Activated naive CD8-positive, alpha-beta T cell treated with anti-CD3 and anti-CD28 coated beads for 36 hours (primary cell): ENCODE measurements around the gene AFG1L. TPM values are rescaled to one million over a fixed set of nuclear protein-coding genes. Genes with fewer than 3 reads are reported as not detected.

Experiments used
- DNase-seq: peaks from one replicate; pipeline ENCODE4 v3.0.0; 2021
- H3K27ac Mint-ChIP-seq: one replicate; pipeline ENCODE4 v1.8.0; 2022; ENCODE audit warnings: mild to moderate bottlenecking, moderate library complexity, mixed read lengths
- H3K27me3 Mint-ChIP-seq: one replicate; pipeline ENCODE4 v1.8.0; 2022; ENCODE audit warnings: mild to moderate bottlenecking, mixed read lengths
- H3K36me3 Mint-ChIP-seq: one replicate; pipeline ENCODE4 v1.8.0; 2021; ENCODE audit warnings: mild to moderate bottlenecking, mixed read lengths
- H3K4me1 Mint-ChIP-seq: one replicate; pipeline ENCODE4 v1.8.0; 2021; ENCODE audit warnings: mixed read lengths
- H3K4me3 Mint-ChIP-seq: one replicate; pipeline ENCODE4 v1.8.0; 2022; ENCODE audit warnings: mild to moderate bottlenecking, moderate library complexity, mixed read lengths
- H3K9me3 Mint-ChIP-seq: one replicate; pipeline ENCODE4 v1.8.0; 2022; ENCODE audit warnings: mixed read lengths
- total RNA-seq, 2 experiments: library from RNA; stranded (reverse); gene quantifications; one replicate each; pipeline ENCODE4 v1.2.3, GENCODE V29; 2021

Gene AFG1L
- total RNA-seq, 2 experiments from 2014 or later: 4.0 to 4.6 TPM

GRCh38 chr6:108464418-108465097, 169.7 kb downstream of the AFG1L start:
- no peaks in the 10 kb centered on the region for H3K9me3 Mint-ChIP-seq
- H3K4me3 Mint-ChIP-seq: no peak overlapping the region
- no peak for DNase-seq
- H3K4me1 Mint-ChIP-seq: no peaks in the 10 kb centered on the region
- H3K27ac Mint-ChIP-seq: no peak overlapping the region
- H3K27me3 Mint-ChIP-seq: no peaks in the 10 kb centered on the region
- H3K36me3 Mint-ChIP-seq: peaks cover 3% of the 10 kb centered on the region

GRCh38 chr6:108465098-108465495, 170.2 kb downstream of the AFG1L start:
- no peaks in the 10 kb centered on the region for H3K4me1 Mint-ChIP-seq
- peaks cover 3% of the 10 kb centered on the region for H3K36me3 Mint-ChIP-seq
- no peaks in the 10 kb centered on the region for H3K9me3 Mint-ChIP-seq
- no peak overlapping the region for H3K4me3 Mint-ChIP-seq
- no peaks in the 10 kb centered on the region for H3K27me3 Mint-ChIP-seq
- no peak for DNase-seq
- no peak overlapping the region for H3K27ac Mint-ChIP-seq

DNA sequence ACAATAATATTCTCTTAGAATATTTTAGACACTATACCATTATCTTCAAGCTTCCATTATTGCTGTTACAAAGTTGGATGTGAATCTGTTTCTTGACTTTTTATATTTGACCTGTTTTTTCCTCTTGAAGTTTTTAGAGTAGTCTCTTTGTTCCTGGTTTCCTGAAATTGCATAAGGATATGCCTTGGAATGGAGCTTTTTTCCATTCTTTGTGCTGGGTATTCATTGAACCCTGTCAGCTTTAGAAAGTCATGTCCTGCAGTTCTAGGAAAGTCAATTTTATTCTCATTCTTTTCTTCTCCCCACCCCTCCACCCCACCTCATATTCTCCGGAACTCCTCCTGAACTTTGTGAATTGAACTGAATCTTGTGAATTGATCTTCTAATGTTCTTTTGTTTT, 173.5 kb downstream of the AFG1L start:
- peaks cover 8% of the 10 kb centered on the region for H3K36me3 Mint-ChIP-seq
- H3K4me1 Mint-ChIP-seq: no peaks in the 10 kb centered on the region
- H3K27ac Mint-ChIP-seq: no peak overlapping the region
- H3K27me3 Mint-ChIP-seq: no peaks in the 10 kb centered on the region
- H3K9me3 Mint-ChIP-seq: no peaks in the 10 kb centered on the region
- no peak for DNase-seq
- H3K4me3 Mint-ChIP-seq: no peak overlapping the region

- Mint-ChIP-seq H3K4me1 (peaks cover 5% of the 10 kb centered on the region), H3K4me3 (no peak overlapping the region), H3K27me3 (no peaks in the 10 kb centered on the region), H3K36me3 (peaks cover 10% of the 10 kb centered on the region), H3K9me3 (no peaks in the 10 kb centered on the region), H3K27ac (no peak overlapping the region)
- DNase-seq: no peak
Observed at GRCh38 chr6:108469316-108469715, 174.5 kb downstream of the AFG1L start.

DNA sequence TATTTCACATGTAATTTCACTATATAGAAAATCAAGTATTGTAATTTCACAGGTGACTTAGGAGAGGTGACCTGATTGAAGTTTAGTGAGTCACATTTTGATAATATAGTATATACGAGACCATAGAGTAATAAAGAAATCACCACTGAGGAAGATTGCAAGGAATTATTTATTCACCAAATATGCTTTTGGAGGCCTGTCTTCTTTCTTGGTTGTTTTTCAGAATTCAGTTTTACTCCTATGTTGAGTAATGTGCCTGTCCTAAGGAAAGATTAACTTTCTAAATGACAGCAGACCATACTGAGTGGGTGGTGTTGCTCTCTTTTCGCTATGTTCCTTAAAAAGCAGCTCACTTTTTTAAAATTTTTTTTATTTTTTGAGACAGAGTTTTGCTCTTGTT, 178.3 kb downstream of the AFG1L start:
- no peaks in the 10 kb centered on the region for H3K9me3 Mint-ChIP-seq
- no peaks in the 10 kb centered on the region for H3K27me3 Mint-ChIP-seq
- DNase-seq: no peak

GRCh38 chr6:108476376-108476775, 181.5 kb downstream of the AFG1L start:
- Mint-ChIP-seq H3K36me3 (peaks cover 26% of the 10 kb centered on the region), H3K4me3 (no peak overlapping the region), H3K4me1 (peaks cover 8% of the 10 kb centered on the region), H3K9me3 (peaks cover 2% of the 10 kb centered on the region), H3K27ac (no peak overlapping the region), H3K27me3 (no peaks in the 10 kb centered on the region)
- DNase-seq: no peak

More for the DNA sequence above, 178.3 kb downstream of the AFG1L start:
- H3K36me3 Mint-ChIP-seq: peaks cover 14% of the 10 kb centered on the region
- no peak overlapping the region for H3K4me3 Mint-ChIP-seq
- no peak overlapping the region for H3K27ac Mint-ChIP-seq
- H3K4me1 Mint-ChIP-seq: peaks cover 8% of the 10 kb centered on the region

- Mint-ChIP-seq H3K36me3 (peaks cover 25% of the 10 kb centered on the region), H3K27me3 (no peaks in the 10 kb centered on the region), H3K4me3 (no peak overlapping the region), H3K27ac (no peak overlapping the region), H3K4me1 (peaks cover 8% of the 10 kb centered on the region), H3K9me3 (peaks cover 3% of the 10 kb centered on the region)
- no peak for DNase-seq
Observed at GRCh38 chr6:108476847-108477430, 182.1 kb downstream of the AFG1L start.

GRCh38 chr6:108482559-108482958, 187.7 kb downstream of the AFG1L start:
- no peaks in the 10 kb centered on the region for H3K4me1 Mint-ChIP-seq
- H3K9me3 Mint-ChIP-seq: peaks cover 8% of the 10 kb centered on the region
- H3K36me3 Mint-ChIP-seq: peaks cover 30% of the 10 kb centered on the region

DNA sequence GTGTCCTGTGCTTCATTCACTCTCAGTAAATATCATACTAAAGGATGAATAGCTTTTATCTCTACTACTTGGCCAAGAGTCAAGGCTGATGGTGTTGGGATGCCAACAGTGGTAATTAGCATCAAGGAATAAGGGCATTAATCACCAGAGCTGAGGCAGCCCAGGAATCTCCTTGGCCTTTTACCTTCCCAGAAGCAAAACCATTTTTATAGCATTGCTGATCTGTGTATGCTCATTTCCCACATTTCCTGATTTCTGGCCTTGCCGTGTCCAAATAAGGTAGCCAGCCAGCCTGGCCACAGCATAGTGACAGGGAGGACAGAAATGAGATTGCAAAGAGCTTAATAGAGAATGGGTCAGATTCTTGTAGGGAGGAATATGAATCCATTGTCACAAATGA, 189.2 kb downstream of the AFG1L start:
- no peak overlapping the region for H3K27ac Mint-ChIP-seq
- H3K4me3 Mint-ChIP-seq: no peak overlapping the region
- peaks cover 29% of the 10 kb centered on the region for H3K36me3 Mint-ChIP-seq
- H3K4me1 Mint-ChIP-seq: no peaks in the 10 kb centered on the region
- no peaks in the 10 kb centered on the region for H3K27me3 Mint-ChIP-seq
- peaks cover 8% of the 10 kb centered on the region for H3K9me3 Mint-ChIP-seq
- no peak for DNase-seq

More at GRCh38 chr6:108482559-108482958, 187.7 kb downstream of the AFG1L start:
- Mint-ChIP-seq H3K27ac (no peak overlapping the region), H3K27me3 (no peaks in the 10 kb centered on the region), H3K4me3 (no peak overlapping the region)
- no peak for DNase-seq

GRCh38 chr6:108489699-108490098, 194.8 kb downstream of the AFG1L start:
- H3K4me1 Mint-ChIP-seq: no peaks in the 10 kb centered on the region
- no peaks in the 10 kb centered on the region for H3K27me3 Mint-ChIP-seq
- H3K9me3 Mint-ChIP-seq: no peaks in the 10 kb centered on the region
- H3K36me3 Mint-ChIP-seq: no peaks in the 10 kb centered on the region
- H3K4me3 Mint-ChIP-seq: no peak overlapping the region
- no peak overlapping the region for H3K27ac Mint-ChIP-seq
- no peak for DNase-seq

- Mint-ChIP-seq H3K9me3 (no peaks in the 10 kb centered on the region), H3K4me1 (no peaks in the 10 kb centered on the region), H3K4me3 (no peak overlapping the region), H3K27ac (no peak overlapping the region), H3K27me3 (no peaks in the 10 kb centered on the region), H3K36me3 (no peaks in the 10 kb centered on the region)
- no peak for DNase-seq
Observed at GRCh38 chr6:108492131-108492766, 197.4 kb downstream of the AFG1L start.

GRCh38 chr6:108494434-108494833, 199.6 kb downstream of the AFG1L start:
- H3K9me3 Mint-ChIP-seq: no peaks in the 10 kb centered on the region
- no peaks in the 10 kb centered on the region for H3K36me3 Mint-ChIP-seq
- H3K4me3 Mint-ChIP-seq: no peak overlapping the region
- no peak for DNase-seq
- H3K27ac Mint-ChIP-seq: no peak overlapping the region
- H3K4me1 Mint-ChIP-seq: no peaks in the 10 kb centered on the region
- H3K27me3 Mint-ChIP-seq: no peaks in the 10 kb centered on the region

GRCh38 chr6:108497883-108498282, 203.0 kb downstream of the AFG1L start:
- Mint-ChIP-seq H3K4me3 (no peak overlapping the region), H3K4me1 (no peaks in the 10 kb centered on the region), H3K27me3 (no peaks in the 10 kb centered on the region), H3K36me3 (peaks cover 15% of the 10 kb centered on the region), H3K27ac (no peak overlapping the region), H3K9me3 (no peaks in the 10 kb centered on the region)
- DNase-seq: peak; percentile 3

GRCh38 chr6:108501559-108501958, 206.7 kb downstream of the AFG1L start:
- no peak overlapping the region for H3K27ac Mint-ChIP-seq
- H3K4me1 Mint-ChIP-seq: no peaks in the 10 kb centered on the region
- no peak for DNase-seq
- H3K9me3 Mint-ChIP-seq: no peaks in the 10 kb centered on the region
- H3K27me3 Mint-ChIP-seq: no peaks in the 10 kb centered on the region
- H3K36me3 Mint-ChIP-seq: peaks cover 20% of the 10 kb centered on the region
- no peak overlapping the region for H3K4me3 Mint-ChIP-seq

DNA sequence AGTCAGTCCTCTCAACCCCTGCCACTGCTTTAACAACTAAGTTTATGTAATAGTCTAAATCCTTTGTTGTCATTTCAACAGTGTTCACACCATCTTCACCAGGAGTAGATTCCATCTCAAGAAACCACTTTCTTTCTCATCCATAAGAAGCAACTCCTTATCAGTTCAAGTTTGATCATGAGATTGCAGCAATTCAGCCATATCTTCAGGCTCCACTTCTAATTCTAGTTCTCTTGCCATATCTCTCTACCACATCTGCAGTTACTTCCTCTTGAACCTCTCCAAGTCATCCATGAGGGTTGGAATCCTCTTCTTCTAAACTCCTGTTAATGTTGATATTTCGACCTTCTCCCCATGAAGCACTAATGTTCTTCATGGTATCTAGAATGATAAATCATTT, 208.0 kb downstream of the AFG1L start:
- H3K36me3 Mint-ChIP-seq: peaks cover 20% of the 10 kb centered on the region
- H3K27me3 Mint-ChIP-seq: no peaks in the 10 kb centered on the region
- no peaks in the 10 kb centered on the region for H3K9me3 Mint-ChIP-seq
- H3K27ac Mint-ChIP-seq: no peak overlapping the region
- DNase-seq: no peak
- no peaks in the 10 kb centered on the region for H3K4me1 Mint-ChIP-seq
- H3K4me3 Mint-ChIP-seq: no peak overlapping the region

- no peak overlapping the region for H3K4me3 Mint-ChIP-seq
- peaks cover 8% of the 10 kb centered on the region for H3K36me3 Mint-ChIP-seq
- H3K4me1 Mint-ChIP-seq: no peaks in the 10 kb centered on the region
- peaks cover under 1% of the 10 kb centered on the region for H3K9me3 Mint-ChIP-seq
- no peaks in the 10 kb centered on the region for H3K27me3 Mint-ChIP-seq
- DNase-seq: no peak
- H3K27ac Mint-ChIP-seq: no peak overlapping the region
Observed at GRCh38 chr6:108507316-108507715, 212.5 kb downstream of the AFG1L start.
